Stimulated activated naive CD8-positive, alpha-beta T cell treated with anti-CD3 and anti-CD28 coated beads, Interleukin-15, amount 100 ng/mL, for 72 hours (primary cell): ENCODE results near the gene ZBTB46.

Source experiments
- ATAC-seq: fragments of 150-1000 bp; cut with Tn5 transposase; 2 replicates; pipeline ENCODE4 v1.10.0; 2021; ENCODE audit warnings: mild to moderate bottlenecking, moderate library complexity
- DNase-seq, 2 donors: peaks; one replicate each; pipeline ENCODE4 v3.0.0; 2021 to 2022
- H3K27ac Mint-ChIP-seq, 2 donors: one replicate each; pipeline ENCODE4 v1.8.0; 2022; ENCODE audit warnings: mild to moderate bottlenecking in 2 of 2, mixed read lengths in 2 of 2, moderate library complexity in 2 of 2
- H3K27me3 Mint-ChIP-seq: one replicate; pipeline ENCODE4 v1.8.0; 2022; ENCODE audit warnings: mixed read lengths
- H3K4me1 Mint-ChIP-seq: one replicate; pipeline ENCODE4 v1.8.0; 2022; ENCODE audit warnings: mild to moderate bottlenecking, mixed read lengths
- H3K4me3 Mint-ChIP-seq, 2 donors: one replicate each; pipeline ENCODE4 v1.8.0; 2022; ENCODE audit warnings: mild to moderate bottlenecking in 2 of 2, mixed read lengths in 2 of 2, moderate library complexity in 1 of 2
- H3K9me3 Mint-ChIP-seq, 2 donors: one replicate each; pipeline ENCODE4 v1.8.0; 2022; ENCODE audit warnings: mixed read lengths in 2 of 2

Gene ZBTB46

GRCh38 chr20:63850689-63851547 lies 19.9 kb upstream of the ZBTB46 start:
- peak overlapping the region in 1 of 2 donors; percentile 24 for H3K4me3 Mint-ChIP-seq
- H3K4me1 Mint-ChIP-seq = peaks cover 41% of the 10 kb centered on the region
- DNase-seq (peak; percentile 67 to 82), ATAC-seq (peak; percentile 96)
- no peaks in the 10 kb centered on the region for H3K9me3 Mint-ChIP-seq
- peaks cover 20% of the 10 kb centered on the region for H3K27me3 Mint-ChIP-seq
- H3K27ac Mint-ChIP-seq = peak overlapping the region in 1 of 2 donors; percentile 43

DNA sequence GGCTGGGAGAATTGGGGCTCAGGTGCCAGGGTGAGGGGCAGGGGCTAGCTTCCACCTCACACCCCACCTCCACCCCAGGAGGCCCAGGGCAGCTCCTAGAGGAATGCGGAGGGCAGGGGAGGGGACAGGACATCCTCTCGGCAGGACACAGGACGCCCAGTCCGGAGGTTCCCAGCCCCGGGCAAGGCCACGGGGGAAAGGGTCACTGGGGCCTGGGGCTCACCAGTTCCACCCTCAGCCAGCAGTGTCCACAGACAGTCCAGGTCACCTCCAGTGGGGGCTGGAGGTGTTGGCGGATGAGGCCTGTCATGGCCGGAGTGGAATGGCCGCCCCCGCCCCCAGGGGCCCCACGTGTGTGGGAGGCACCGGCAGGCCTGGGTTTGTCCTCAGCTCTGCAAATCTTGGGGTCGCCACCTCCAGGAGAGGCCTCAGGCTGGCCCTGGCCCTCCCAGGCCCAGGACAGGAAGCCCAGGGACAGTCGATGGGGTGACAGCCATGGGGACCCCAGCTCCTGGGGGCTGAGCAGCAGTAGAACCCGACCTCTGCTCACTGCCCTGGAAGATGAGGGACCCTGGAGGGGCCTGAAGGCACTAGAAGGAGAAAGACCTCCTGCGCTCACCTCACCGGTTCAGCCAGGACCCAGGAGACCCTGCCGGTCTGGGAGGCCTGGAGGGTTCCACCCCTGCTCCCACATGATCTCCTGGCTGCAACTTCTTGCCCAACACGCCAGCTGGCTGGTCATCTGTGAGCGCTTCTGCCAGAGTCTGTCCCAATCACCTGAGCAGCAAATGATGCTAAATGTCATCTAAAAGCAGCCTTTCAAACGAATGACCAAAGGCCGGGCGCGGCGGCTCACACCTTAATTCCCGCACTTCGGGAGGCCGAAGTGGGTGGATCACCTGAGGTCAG lies 17.2 kb upstream of the ZBTB46 start:
- Mint-ChIP-seq H3K4me1 (peaks cover 36% of the 10 kb centered on the region), H3K4me3 (no peak overlapping the region), H3K27ac (no peak overlapping the region), H3K27me3 (peaks cover 39% of the 10 kb centered on the region), H3K9me3 (no peaks in the 10 kb centered on the region)
- no peak for DNase-seq
- ATAC-seq = no peak

GRCh38 chr20:63847237-63848002 lies 16.4 kb upstream of the ZBTB46 start:
- H3K27me3 Mint-ChIP-seq = peaks cover 41% of the 10 kb centered on the region
- H3K4me3 Mint-ChIP-seq = no peak overlapping the region
- no peak for ATAC-seq
- no peaks in the 10 kb centered on the region for H3K9me3 Mint-ChIP-seq
- no peak for DNase-seq
- no peak overlapping the region for H3K27ac Mint-ChIP-seq
- peaks cover 34% of the 10 kb centered on the region for H3K4me1 Mint-ChIP-seq

DNA sequence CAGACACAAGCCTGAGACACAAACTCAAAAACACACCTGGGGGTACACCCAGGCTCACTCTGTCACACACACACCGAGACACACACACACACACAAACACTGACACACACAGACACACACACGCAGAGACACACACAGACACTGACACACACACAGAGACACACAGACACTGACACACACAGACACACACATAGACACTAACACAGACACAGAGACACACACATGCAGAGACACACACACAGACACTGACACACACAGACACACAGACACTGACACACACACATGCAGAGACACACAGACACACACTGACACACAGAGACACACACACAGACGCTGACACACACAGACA lies 15.8 kb upstream of the ZBTB46 start:
- Mint-ChIP-seq H3K27me3 (peaks cover 41% of the 10 kb centered on the region), H3K4me1 (peaks cover 30% of the 10 kb centered on the region), H3K9me3 (no peaks in the 10 kb centered on the region), H3K27ac (no peak overlapping the region), H3K4me3 (no peak overlapping the region)
- ATAC-seq (no peak), DNase-seq (no peak)

- Mint-ChIP-seq H3K9me3 (no peaks in the 10 kb centered on the region), H3K4me3 (peak overlapping the region in 1 of 2 donors; percentile 29), H3K27me3 (peaks cover 43% of the 10 kb centered on the region), H3K27ac (no peak overlapping the region), H3K4me1 (peaks cover 25% of the 10 kb centered on the region)
- ATAC-seq (no peak), DNase-seq (no peak)
These were observed 15.2 kb upstream of the ZBTB46 start for GRCh38 chr20:63846128-63846771.

- Mint-ChIP-seq H3K4me1 (peaks cover 14% of the 10 kb centered on the region), H3K27me3 (peaks cover 42% of the 10 kb centered on the region), H3K4me3 (no peak overlapping the region), H3K27ac (no peak overlapping the region), H3K9me3 (no peaks in the 10 kb centered on the region)
- ATAC-seq (no peak), DNase-seq (no peak)
These were observed 13.5 kb upstream of the ZBTB46 start for GRCh38 chr20:63844511-63844991.

GRCh38 chr20:63843778-63844177 lies 12.7 kb upstream of the ZBTB46 start:
- ATAC-seq (no peak), DNase-seq (no peak)
- no peaks in the 10 kb centered on the region for H3K9me3 Mint-ChIP-seq
- peaks cover 42% of the 10 kb centered on the region for H3K27me3 Mint-ChIP-seq
- H3K4me3 Mint-ChIP-seq = no peak overlapping the region
- H3K27ac Mint-ChIP-seq = no peak overlapping the region
- peaks cover 14% of the 10 kb centered on the region for H3K4me1 Mint-ChIP-seq

DNA sequence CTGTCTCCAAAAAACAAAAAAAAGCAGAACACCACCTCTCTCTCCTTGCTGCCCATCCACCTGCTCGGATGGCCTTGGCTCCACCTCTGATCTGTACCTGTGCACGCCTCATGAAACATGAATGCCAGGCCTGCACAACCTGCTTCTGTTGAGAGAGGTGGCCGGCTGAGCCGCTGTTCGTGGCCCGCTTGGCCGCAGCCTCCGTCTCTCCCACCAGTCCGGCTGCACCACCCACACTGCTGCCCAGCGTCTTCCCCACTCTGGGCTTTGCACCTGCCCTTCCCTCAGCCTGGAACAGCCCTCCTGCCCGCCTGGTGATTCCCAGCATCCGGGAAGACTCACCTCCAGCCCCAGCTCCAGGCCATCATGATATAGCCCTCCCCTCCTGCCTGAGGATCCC lies 12.2 kb upstream of the ZBTB46 start:
- H3K4me1 Mint-ChIP-seq = peaks cover 14% of the 10 kb centered on the region
- H3K9me3 Mint-ChIP-seq = no peaks in the 10 kb centered on the region
- peaks cover 48% of the 10 kb centered on the region for H3K27me3 Mint-ChIP-seq
- H3K4me3 Mint-ChIP-seq = no peak overlapping the region
- H3K27ac Mint-ChIP-seq = no peak overlapping the region
- ATAC-seq (no peak), DNase-seq (no peak)

- no peak for DNase-seq
- Mint-ChIP-seq H3K27ac (no peak overlapping the region), H3K4me3 (no peak overlapping the region), H3K4me1 (peaks cover 23% of the 10 kb centered on the region), H3K9me3 (no peaks in the 10 kb centered on the region), H3K27me3 (peaks cover 58% of the 10 kb centered on the region)
- ATAC-seq = no peak
These were observed 11.2 kb upstream of the ZBTB46 start for GRCh38 chr20:63842258-63842657.

GRCh38 chr20:63840405-63840828 lies 9.4 kb upstream of the ZBTB46 start:
- H3K4me3 Mint-ChIP-seq = no peak overlapping the region

GRCh38 chr20:63839620-63840019 lies 8.6 kb upstream of the ZBTB46 start:
- peaks cover 20% of the 10 kb centered on the region for H3K4me1 Mint-ChIP-seq
- H3K4me3 Mint-ChIP-seq = no peak overlapping the region
- no peaks in the 10 kb centered on the region for H3K9me3 Mint-ChIP-seq
- peaks cover 57% of the 10 kb centered on the region for H3K27me3 Mint-ChIP-seq
- no peak for DNase-seq
- H3K27ac Mint-ChIP-seq = no peak overlapping the region
- ATAC-seq = no peak

More at GRCh38 chr20:63840405-63840828, 9.4 kb upstream of the ZBTB46 start:
- Mint-ChIP-seq H3K27me3 (peaks cover 63% of the 10 kb centered on the region), H3K9me3 (no peaks in the 10 kb centered on the region), H3K27ac (no peak overlapping the region), H3K4me1 (peaks cover 20% of the 10 kb centered on the region)
- DNase-seq = no peak
- ATAC-seq = no peak

GRCh38 chr20:63837479-63837878 lies 6.4 kb upstream of the ZBTB46 start:
- no peaks in the 10 kb centered on the region for H3K9me3 Mint-ChIP-seq
- peaks cover 13% of the 10 kb centered on the region for H3K4me1 Mint-ChIP-seq
- ATAC-seq (no peak), DNase-seq (no peak)
- H3K27me3 Mint-ChIP-seq = peaks cover 61% of the 10 kb centered on the region
- H3K4me3 Mint-ChIP-seq = no peak overlapping the region
- no peak overlapping the region for H3K27ac Mint-ChIP-seq

GRCh38 chr20:63836458-63837344 lies 5.6 kb upstream of the ZBTB46 start:
- Mint-ChIP-seq H3K4me1 (peaks cover 13% of the 10 kb centered on the region), H3K27ac (no peak overlapping the region), H3K27me3 (peaks cover 57% of the 10 kb centered on the region), H3K9me3 (no peaks in the 10 kb centered on the region), H3K4me3 (no peak overlapping the region)
- ATAC-seq (peak; percentile 60), DNase-seq (no peak)
